ENCODE measurements around the gene CCDC172. TPM values are rescaled to one million over a fixed set of nuclear protein-coding genes. Genes with fewer than 3 reads are reported as not detected.
A peak's percentile ranks its signal among the peaks of the same experiment; 100 is the strongest.

CCDC172 gene
- total and polyA plus RNA-seq, 2 of the 8 experiments (the other 6 are each of a cell fraction or from before 2014, with no cell fraction given), result 1.1 to 3.6 TPM

- no peaks in the 10 kb centered on the region for H3K79me2 ChIP-seq (ENCODE audit: control insufficient read depth in 1 of 2, insufficient read depth in 2 of 2, low read length in 2 of 2)
- no peaks in the 10 kb centered on the region for H3K9me3 ChIP-seq (ENCODE audit: insufficient read depth in 2 of 2, low read depth in 1 of 2, low read length in 1 of 2)
- no peak overlapping the region for H3K23ac ChIP-seq (ENCODE audit: insufficient read length)
- H4K91ac ChIP-seq (replicated peaks; ENCODE audit: insufficient read length, low read length), result no peak overlapping the region
- H2BK15ac ChIP-seq (ENCODE audit: low read length), result no peak overlapping the region
- H2AFZ ChIP-seq (ENCODE audit: low read length), result 0 out of 2 replicates have a peak overlapping the region, but pooled peaks have one; percentile 21
- H3K4ac ChIP-seq (replicated peaks; ENCODE audit: insufficient read length, low read depth, low read length), result no peak overlapping the region
- H4K8ac ChIP-seq (ENCODE audit: extremely low read depth, insufficient read depth, low read length), result no peak overlapping the region
- H3K56ac ChIP-seq (replicated peaks; ENCODE audit: insufficient read length, low read depth, low read length), result no peak overlapping the region
- no peak overlapping the region for H2BK5ac ChIP-seq (ENCODE audit: low read depth, low read length)
- H3K4me1 ChIP-seq (replicated peaks in 1 of 4; ENCODE audit: control insufficient read depth in 3 of 4, insufficient read depth in 4 of 4, low read length in 3 of 4), result no peaks in the 10 kb centered on the region
- no peak overlapping the region for H3K4me3 ChIP-seq (ENCODE audit: extremely low read depth in 1 of 4, insufficient read depth in 2 of 4, low read depth in 3 of 4, low read length in 4 of 4)
- H3K27me3 ChIP-seq (replicated peaks in 1 of 4; ENCODE audit: control insufficient read depth in 3 of 4, extremely low read depth in 1 of 4, insufficient read depth in 3 of 4, low read length in 3 of 4), result no peaks in the 10 kb centered on the region
- H3K23me2 ChIP-seq (ENCODE audit: low read depth, low read length), result no peaks in the 10 kb centered on the region
- WGBS, 2 experiments (ENCODE audit: extremely low coverage in 1 of 2, insufficient coverage in 1 of 2, insufficient read length in 1 of 2, insufficient replicate concordance in 2 of 2, low coverage in 1 of 2, low lambda C conversion rate in 2 of 2, missing lambda C conversion rate in 1 of 2), result 47% methylated on average over 1 of the region's 1 CpG; no CpG with 5 or more reads in 1 of the 2 experiments
- H3K36me3 ChIP-seq (ENCODE audit: control insufficient read depth in 2 of 4, insufficient read depth in 4 of 4, low read length in 3 of 4), result no peaks in the 10 kb centered on the region
- H3K14ac ChIP-seq (ENCODE audit: insufficient read length), result no peak overlapping the region
- DNase-seq (ENCODE audit: low read depth in 1 of 2, low spot score in 2 of 2), result no peak
- H3K79me1 ChIP-seq (ENCODE audit: low read depth, low read length), result no peaks in the 10 kb centered on the region
- H2AK5ac ChIP-seq (ENCODE audit: low read depth, low read length), result no peak overlapping the region
- no peak overlapping the region for H2BK120ac ChIP-seq (replicated peaks; ENCODE audit: low read depth, low read length)
- H4K5ac ChIP-seq (ENCODE audit: insufficient read length, low read depth, low read length), result no peak overlapping the region
- H3K27ac ChIP-seq (ENCODE audit: low read depth, low read length), result no peak overlapping the region
- H4K20me1 ChIP-seq (replicated peaks in 1 of 2; ENCODE audit: control insufficient read depth in 1 of 2, insufficient read depth in 2 of 2, low read length in 2 of 2), result no peaks in the 10 kb centered on the region
- POLR2A ChIA-PET (ENCODE audit: partially characterized antibody), result no interaction called here
- no peak overlapping the region for H3K4me2 ChIP-seq (ENCODE audit: insufficient read depth in 1 of 2, low read depth in 2 of 2, low read length in 2 of 2)
- no peak for FAIRE-seq
- no peak overlapping the region for H3K9ac ChIP-seq (replicated peaks in 1 of 4; ENCODE audit: extremely low read depth in 1 of 4, low read depth in 3 of 4, low read length in 3 of 4)
- CTCF ChIA-PET (ENCODE audit: partially characterized antibody), result interaction anchor here (3.1 kb wide), 1 partner anchor 9 kb away, joined by 13 read pairs; no protein-coding TSS in a partner anchor
- no peak overlapping the region for H3K18ac ChIP-seq (ENCODE audit: extremely low read depth, low read length)
- no peak overlapping the region for H2BK12ac ChIP-seq (ENCODE audit: low read depth, low read length)
- no peak overlapping the region for H2BK20ac ChIP-seq (ENCODE audit: low read length)
- no peak for TF ChIP-seq NRF1 (IDR thresholded peaks at IDR 0.05; ENCODE audit: low read depth, low read length)
- TF ChIP-seq BRCA1 (IDR thresholded peaks at IDR 0.05; ENCODE audit: low read depth, low read length), result no peak
- no peak for TF ChIP-seq TBP (IDR thresholded peaks at IDR 0.05; ENCODE audit: low read depth, low read length)
- TF ChIP-seq ASH2L (IDR thresholded peaks at IDR 0.05; ENCODE audit: low read length), result no peak
These were observed 34.6 kb upstream of the CCDC172 start for GRCh38 chr10:116289652-116290051.
